WTC11 (cell line): ENCODE measurements around the gene TMEM238. TPM values are rescaled to one million over a fixed set of nuclear protein-coding genes. Genes with fewer than 3 reads are reported as not detected.
"Not testable (repeated sequence)": the region's sequence is repeated elsewhere in the genome, so short reads cannot be mapped to it uniquely, and the experiment has no call there.

ENCODE experiments used
- ATAC-seq: fragments of 200-7000 bp; cut with Tn5 transposase; 2 replicates; pipeline ENCODE4 v1.10.0; 2021; ENCODE audit warnings: mild to moderate bottlenecking, moderate library complexity
- CTCF ChIA-PET: fragments of 300-600 bp; sonication (Branson Sonifier 250); formaldehyde crosslinking; loops from one replicate; lab custom pipeline; 2021; ENCODE audit warnings: antibody characterized with exemption; lab: Charles Lee
- POLR2A ChIA-PET: fragments of 350-600 bp; sonication (Branson Sonifier 250); formaldehyde crosslinking; loops from one replicate; lab custom pipeline; 2021; ENCODE audit warnings: antibody characterized with exemption; lab: Charles Lee
- DNase-seq: peaks from one replicate; pipeline ENCODE4 v3.0.0; 2021; ENCODE audit warnings: low spot score
- H3K27ac Mint-ChIP-seq: 2 replicates; pipeline ENCODE4 v1.8.0; 2021; ENCODE audit warnings: mixed read lengths
- H3K27me3 Mint-ChIP-seq: 2 replicates; pipeline ENCODE4 v1.8.0; 2021; ENCODE audit warnings: low read depth, mild to moderate bottlenecking, moderate library complexity, mixed read lengths
- H3K36me3 Mint-ChIP-seq: 2 replicates; pipeline ENCODE4 v1.8.0; 2021; ENCODE audit warnings: mixed read lengths
- H3K4me1 Mint-ChIP-seq: 2 replicates; pipeline ENCODE4 v1.8.0; 2022; ENCODE audit warnings: mixed read lengths
- H3K4me3 Mint-ChIP-seq: 2 replicates; pipeline ENCODE4 v1.8.0; 2021; ENCODE audit warnings: mild to moderate bottlenecking, moderate library complexity, mixed read lengths
- H3K9me3 Mint-ChIP-seq: 2 replicates; pipeline ENCODE4 v1.8.0; 2021; ENCODE audit warnings: mixed read lengths
- ATF1 ChIP-seq: sonication (generic); formaldehyde crosslinking; IDR thresholded peaks from 2 replicates; pipeline ENCODE4 v1.8.1; 2023; ENCODE audit warnings: mild to moderate bottlenecking, moderate library complexity, missing genetic modification reagents
- ATF3 ChIP-seq: sonication (generic); formaldehyde crosslinking; conservative IDR thresholded peaks from 2 replicates; pipeline ENCODE4 v1.8.1; 2022; ENCODE audit warnings: mild to moderate bottlenecking, missing genetic modification reagents
- E2F1 ChIP-seq: sonication (generic); formaldehyde crosslinking; IDR thresholded peaks from 2 replicates; pipeline ENCODE4 v1.8.0; 2022; ENCODE audit warnings: mild to moderate bottlenecking, missing genetic modification reagents
- MYBL2 ChIP-seq: sonication (generic); formaldehyde crosslinking; IDR thresholded peaks from 2 replicates; pipeline ENCODE4 v1.8.1; 2023; ENCODE audit warnings: mild to moderate bottlenecking, moderate library complexity, missing genetic modification reagents
- PREB ChIP-seq: sonication (generic); formaldehyde crosslinking; IDR thresholded peaks from 2 replicates; pipeline ENCODE4 v1.8.1; 2022; ENCODE audit warnings: mild to moderate bottlenecking, missing genetic modification reagents, moderate library complexity, borderline replicate concordance
- SP1 ChIP-seq: sonication (generic); formaldehyde crosslinking; conservative IDR thresholded peaks from 2 replicates; pipeline ENCODE4 v1.8.1; 2022; ENCODE audit warnings: missing genetic modification reagents
- TCF7 ChIP-seq: sonication (generic); formaldehyde crosslinking; IDR thresholded peaks from 2 replicates; pipeline ENCODE4 v1.8.0; 2022; ENCODE audit warnings: mild to moderate bottlenecking, low read depth, missing genetic modification reagents, moderate library complexity
- TP53 ChIP-seq: sonication (generic); formaldehyde crosslinking; IDR thresholded peaks from 2 replicates; pipeline ENCODE4 v1.8.1; 2023; ENCODE audit warnings: mild to moderate bottlenecking, missing genetic modification reagents
- ZBTB43 ChIP-seq: sonication (generic); formaldehyde crosslinking; IDR thresholded peaks from 2 replicates; pipeline ENCODE4 v1.8.1; 2023; ENCODE audit warnings: mild to moderate bottlenecking, missing genetic modification reagents
- ZNF121 ChIP-seq: sonication (generic); formaldehyde crosslinking; IDR thresholded peaks from 2 replicates; pipeline ENCODE4 v1.8.0; 2023; ENCODE audit warnings: missing genetic modification reagents
- ZNF281 ChIP-seq: sonication (generic); formaldehyde crosslinking; IDR thresholded peaks from 2 replicates; pipeline ENCODE4 v1.8.0; 2023; ENCODE audit warnings: mild to moderate bottlenecking, missing genetic modification reagents
- ZNF317 ChIP-seq: sonication (generic); formaldehyde crosslinking; IDR thresholded peaks from 2 replicates; pipeline ENCODE4 v1.8.1; 2023; ENCODE audit warnings: low read depth, mild to moderate bottlenecking, moderate library complexity, missing genetic modification reagents, borderline replicate concordance
- ZNF396 ChIP-seq: fragments of 250-450 bp; sonication (Bioruptor Pico); IDR thresholded peaks from 2 replicates; pipeline ENCODE4 v1.8.0; 2021; ENCODE audit warnings: mild to moderate bottlenecking, moderate library complexity, borderline replicate concordance
- ZNF532 ChIP-seq: fragments of 250-450 bp; sonication (Bioruptor Pico); IDR thresholded peaks from 2 replicates; pipeline ENCODE4 v1.9.0; 2021; ENCODE audit warnings: mild to moderate bottlenecking, borderline replicate concordance
- ZNF671 ChIP-seq: fragments of 250-450 bp; sonication (Bioruptor Pico); IDR thresholded peaks from 2 replicates; pipeline ENCODE4 v1.8.0; 2021; ENCODE audit warnings: mild to moderate bottlenecking
- ZSCAN18 ChIP-seq: fragments of 250-450 bp; sonication (Bioruptor Pico); IDR thresholded peaks from 2 replicates; pipeline ENCODE4 v2.1.2; 2022; ENCODE audit warnings: mild to moderate bottlenecking, moderate library complexity
- total RNA-seq: library from RNA; stranded (reverse); gene quantifications from 3 replicates; pipeline ENCODE4 v1.2.3, GENCODE V29; 2021

The TMEM238 gene
- total RNA-seq, 1 experiment from 2014 or later = 8.3 TPM

GRCh38 chr19:55409179-55409578 lies 25.1 kb upstream of the TMEM238 start:
- Mint-ChIP-seq H3K4me1 (peaks cover 22% of the 10 kb centered on the region), H3K27me3 (peaks cover 41% of the 10 kb centered on the region), H3K36me3 (peaks cover 34% of the 10 kb centered on the region), H3K9me3 (peaks cover 22% of the 10 kb centered on the region)
- DNase-seq, H3K4me3 Mint-ChIP-seq, H3K27ac Mint-ChIP-seq, ATAC-seq: not testable (repeated sequence)
- peak; percentile 73 for TF ChIP-seq ZNF121
- ChIA-PET POLR2A (interaction anchor here (0.6 to 1.1 kb wide), 4 partner anchors 11 to 1235 kb away, joined by 3 to 4 read pairs (median 3); partner anchors contain the start of gene TMEM238), CTCF (interaction anchor here (0.6 to 2.5 kb wide), 4 partner anchors 9 to 244 kb away, joined by 3 to 11 read pairs (median 4); no protein-coding TSS in a partner anchor)

GRCh38 chr19:55408533-55408872 lies 24.4 kb upstream of the TMEM238 start:
- peak overlapping the region; percentile 88 for H3K4me3 Mint-ChIP-seq
- no peak for DNase-seq
- H3K36me3 Mint-ChIP-seq = peaks cover 40% of the 10 kb centered on the region
- peak overlapping the region; percentile 92 for H3K27ac Mint-ChIP-seq
- peaks cover 22% of the 10 kb centered on the region for H3K9me3 Mint-ChIP-seq
- CTCF ChIA-PET = interaction anchor here (0.6 to 2.5 kb wide), 4 partner anchors 10 to 245 kb away, joined by 3 to 11 read pairs (median 4); no protein-coding TSS in a partner anchor
- TF ChIP-seq ZNF396 (CRISPR knock-in tag) (no peak), TP53 (CRISPR knock-in tag) (no peak), PREB (no peak), TCF7 (no peak), ZNF532 (CRISPR knock-in tag) (peak; percentile 33; the same call in 1 of the 2 replicates)
- TF ChIP-seq, all 79 proteins: peak for 1
- H3K27me3 Mint-ChIP-seq = peaks cover 36% of the 10 kb centered on the region
- POLR2A ChIA-PET = interaction anchor here (0.6 to 1.1 kb wide), 3 partner anchors 11 to 1234 kb away, joined by 3 to 4 read pairs (median 3); partner anchors contain the start of gene TMEM238
- no peak for ATAC-seq
- peaks cover 26% of the 10 kb centered on the region for H3K4me1 Mint-ChIP-seq

GRCh38 chr19:55407800-55408532 lies 23.9 kb upstream of the TMEM238 start:
- Mint-ChIP-seq H3K27me3 (peaks cover 36% of the 10 kb centered on the region), H3K9me3 (peaks cover 22% of the 10 kb centered on the region), H3K27ac (peak overlapping the region; percentile 92), H3K36me3 (peaks cover 45% of the 10 kb centered on the region), H3K4me1 (peaks cover 31% of the 10 kb centered on the region), H3K4me3 (peak overlapping the region; percentile 88)
- ChIA-PET POLR2A (interaction anchor here (0.6 to 2.3 kb wide), 13 partner anchors 12 to 251 kb away, joined by 3 to 8 read pairs (median 4); partner anchors contain the start of genes FIZ1, KMT5C and TMEM238), CTCF (interaction anchor here (1.0 to 2.5 kb wide), 4 partner anchors 10 to 247 kb away, joined by 3 to 11 read pairs (median 4); no protein-coding TSS in a partner anchor)
- ATAC-seq (peak; percentile 97), DNase-seq (peak; percentile 96)
- TF ChIP-seq ZBTB43 (peak; percentile 90; the same call in 1 of the 2 replicates), E2F1 (CRISPR knock-in tag) (0 out of 2 replicates have a peak, but pooled peaks have one; percentile 43), ZNF317 (CRISPR knock-in tag) (peak; percentile 64), ZNF671 (CRISPR knock-in tag) (no peak), SP1 (CRISPR knock-in tag) (peak; percentile 90), ZSCAN18 (no peak), ATF3 (no peak), ATF1 (CRISPR knock-in tag) (no peak), MYBL2 (CRISPR knock-in tag) (peak; percentile 100), ZNF281 (CRISPR knock-in tag) (peak; percentile 77; the same call in 1 of the 2 replicates)
